KMS-11 (cell line): ENCODE results near the gene NFAT5.

ENCODE experiments used
- H2AFZ ChIP-seq: fragments of 200-600 bp; sonication (generic); 2 replicates; pipeline ENCODE4 v1.6.1; 2016; ENCODE audit warnings: antibody characterized with exemption, mixed run types, low read depth
- H3K27ac ChIP-seq: fragments of 200-600 bp; sonication (generic); 2 replicates; pipeline ENCODE4 v1.6.1; 2016; ENCODE audit warnings: mild to moderate bottlenecking, mixed run types
- H3K27me3 ChIP-seq: fragments of 200-600 bp; sonication (generic); 2 replicates; pipeline ENCODE4 v1.6.1; 2017; ENCODE audit warnings: mild to moderate bottlenecking, low read depth, mixed run types, moderate library complexity; ENCODE audit not compliant: insufficient read depth
- H3K36me3 ChIP-seq: fragments of 200-600 bp; sonication (generic); 2 replicates; pipeline ENCODE4 v1.6.1; 2017; ENCODE audit warnings: mild to moderate bottlenecking, mixed run types; ENCODE audit not compliant: insufficient read depth
- H3K4me1 ChIP-seq: fragments of 200-600 bp; sonication (generic); 2 replicates; pipeline ENCODE4 v1.6.1; 2016; ENCODE audit warnings: mild to moderate bottlenecking, low read depth, mixed run types; ENCODE audit not compliant: poor library complexity, severe bottlenecking
- H3K4me2 ChIP-seq: fragments of 200-600 bp; sonication (generic); 2 replicates; pipeline ENCODE4 v1.7.0; 2016; ENCODE audit warnings: mild to moderate bottlenecking, mixed run types
- H3K4me3 ChIP-seq: fragments of 200-600 bp; sonication (generic); IDR thresholded peaks from 2 replicates; pipeline ENCODE4 v1.6.1; 2017; ENCODE audit warnings: low read depth, low read length, mixed read lengths; ENCODE audit not compliant: insufficient read depth
- H3K79me2 ChIP-seq: fragments of 200-600 bp; sonication (generic); 2 replicates; pipeline ENCODE4 v1.6.1; 2016; ENCODE audit warnings: low read depth, mixed run types; ENCODE audit not compliant: insufficient read depth
- H3K9ac ChIP-seq: fragments of 200-600 bp; sonication (generic); 2 replicates; pipeline ENCODE4 v1.6.1; 2016; ENCODE audit warnings: mild to moderate bottlenecking, mixed run types
- H4K20me1 ChIP-seq: fragments of 200-600 bp; sonication (generic); 2 replicates; pipeline ENCODE4 v1.6.1; 2016; ENCODE audit warnings: mild to moderate bottlenecking, mixed run types; ENCODE audit not compliant: insufficient read depth
- CTCF ChIP-seq: fragments of 200-600 bp; sonication (generic); conservative IDR thresholded peaks from 2 replicates; pipeline ENCODE4 v1.6.1; 2017; ENCODE audit warnings: low read depth, mild to moderate bottlenecking, antibody characterized with exemption, low read length, moderate library complexity, mixed read lengths

The NFAT5 gene

DNA sequence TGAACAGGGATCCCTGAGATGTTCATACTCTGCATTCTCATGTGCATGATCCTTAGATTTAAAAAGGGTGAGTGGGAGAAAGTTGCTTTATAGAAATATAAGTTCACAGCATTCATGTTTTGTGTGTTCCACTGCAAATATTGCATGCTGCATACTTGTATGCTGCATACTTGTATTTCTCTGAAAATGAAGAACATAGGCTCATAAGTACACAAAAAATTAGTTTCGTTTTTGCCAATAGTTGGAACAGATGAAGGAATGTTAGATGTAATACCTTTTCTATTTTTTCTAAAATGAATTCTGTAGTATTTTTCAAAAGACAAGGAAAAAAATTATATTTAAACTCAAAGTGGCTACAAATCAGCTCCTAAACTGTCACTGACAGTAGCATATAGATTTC is 79.0 kb downstream of the NFAT5 start:
- Histone ChIP-seq H2AFZ (no peak overlapping the region), H3K79me2 (no peaks in the 10 kb centered on the region), H3K27me3 (no peaks in the 10 kb centered on the region), H3K36me3 (no peaks in the 10 kb centered on the region), H3K4me1 (no peaks in the 10 kb centered on the region), H3K27ac (no peak overlapping the region), H3K4me3 (no peak overlapping the region), H4K20me1 (no peaks in the 10 kb centered on the region), H3K9ac (no peak overlapping the region), H3K4me2 (no peak overlapping the region)
- no peak for TF ChIP-seq CTCF

DNA sequence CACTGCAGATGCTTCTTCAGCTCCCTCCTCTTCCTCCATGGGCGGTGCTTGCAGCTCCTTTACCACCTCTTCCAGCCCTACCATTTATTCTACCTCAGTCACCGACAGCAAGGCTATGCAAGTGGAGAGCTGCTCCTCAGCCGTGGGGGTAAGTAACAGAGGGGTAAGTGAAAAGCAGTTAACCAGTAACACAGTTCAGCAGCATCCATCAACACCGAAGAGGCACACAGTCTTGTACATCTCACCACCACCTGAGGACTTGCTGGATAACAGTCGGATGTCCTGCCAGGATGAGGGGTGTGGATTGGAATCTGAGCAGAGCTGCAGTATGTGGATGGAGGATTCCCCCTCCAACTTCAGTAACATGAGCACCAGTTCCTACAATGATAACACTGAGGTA is 81.3 kb downstream of the NFAT5 start:
- Histone ChIP-seq H3K4me1 (no peaks in the 10 kb centered on the region), H3K4me3 (no peak overlapping the region), H3K79me2 (no peaks in the 10 kb centered on the region), H4K20me1 (no peaks in the 10 kb centered on the region), H3K9ac (no peak overlapping the region), H3K4me2 (no peak overlapping the region), H3K27me3 (no peaks in the 10 kb centered on the region), H2AFZ (no peak overlapping the region), H3K36me3 (no peaks in the 10 kb centered on the region), H3K27ac (no peak overlapping the region)
- no peak for TF ChIP-seq CTCF

GRCh38 chr16:69651217-69651616 is 85.5 kb downstream of the NFAT5 start:
- no peak for TF ChIP-seq CTCF
- H3K36me3 ChIP-seq = no peaks in the 10 kb centered on the region; the same call in 1 of the 2 replicates
- H3K4me2 ChIP-seq = no peak overlapping the region
- H3K4me3 ChIP-seq = no peak overlapping the region
- no peak overlapping the region for H3K9ac ChIP-seq
- no peaks in the 10 kb centered on the region for H4K20me1 ChIP-seq
- no peaks in the 10 kb centered on the region for H3K79me2 ChIP-seq
- no peaks in the 10 kb centered on the region for H3K4me1 ChIP-seq
- no peak overlapping the region for H2AFZ ChIP-seq
- H3K27ac ChIP-seq = no peak overlapping the region
- H3K27me3 ChIP-seq = no peaks in the 10 kb centered on the region

- TF ChIP-seq CTCF = no peak
- Histone ChIP-seq H3K27me3 (no peaks in the 10 kb centered on the region), H4K20me1 (no peaks in the 10 kb centered on the region), H3K36me3 (no peaks in the 10 kb centered on the region; the same call in 1 of the 2 replicates), H3K4me3 (no peak overlapping the region), H3K79me2 (no peaks in the 10 kb centered on the region), H3K4me1 (no peaks in the 10 kb centered on the region), H3K9ac (no peak overlapping the region), H3K4me2 (no peak overlapping the region), H2AFZ (no peak overlapping the region), H3K27ac (no peak overlapping the region)
Measured at GRCh38 chr16:69654280-69654931, 88.6 kb downstream of the NFAT5 start.
